NT2/D1 (cell line): Measurements from ENCODE around the gene SLC47A1.

ENCODE experiments used
- SUZ12 ChIP-seq: IDR thresholded peaks from 2 replicates; pipeline ENCODE4 v1.6.1; 2011; ENCODE audit not compliant: insufficient read length, insufficient read depth; ENCODE audit errors: extremely low read depth
- YY1 ChIP-seq: IDR thresholded peaks from 2 replicates; pipeline ENCODE4 v1.6.1; 2011; ENCODE audit not compliant: insufficient read length, insufficient read depth
- ZNF274 ChIP-seq: IDR thresholded peaks from 2 replicates; pipeline ENCODE4 v1.6.1; 2011; ENCODE audit warnings: mild to moderate bottlenecking, low read depth, low read length

GRCh38 chr17:19507775-19508576 is 25.7 kb upstream of the SLC47A1 start:
- TF ChIP-seq ZNF274, result no peak
- no peak for TF ChIP-seq SUZ12
- no peak for TF ChIP-seq YY1
